Stimulated activated CD8-positive, alpha-beta memory T cell treated with anti-CD3 and anti-CD28 coated beads, Interleukin-15, amount 100 ng/mL, for 24 hours (primary cell): ENCODE measurements around the gene GDF2.

Experiments
- DNase-seq: peaks from one replicate; pipeline ENCODE4 v3.0.0-alpha.2; 2020; ENCODE audit warnings: low read depth

Gene GDF2

DNA sequence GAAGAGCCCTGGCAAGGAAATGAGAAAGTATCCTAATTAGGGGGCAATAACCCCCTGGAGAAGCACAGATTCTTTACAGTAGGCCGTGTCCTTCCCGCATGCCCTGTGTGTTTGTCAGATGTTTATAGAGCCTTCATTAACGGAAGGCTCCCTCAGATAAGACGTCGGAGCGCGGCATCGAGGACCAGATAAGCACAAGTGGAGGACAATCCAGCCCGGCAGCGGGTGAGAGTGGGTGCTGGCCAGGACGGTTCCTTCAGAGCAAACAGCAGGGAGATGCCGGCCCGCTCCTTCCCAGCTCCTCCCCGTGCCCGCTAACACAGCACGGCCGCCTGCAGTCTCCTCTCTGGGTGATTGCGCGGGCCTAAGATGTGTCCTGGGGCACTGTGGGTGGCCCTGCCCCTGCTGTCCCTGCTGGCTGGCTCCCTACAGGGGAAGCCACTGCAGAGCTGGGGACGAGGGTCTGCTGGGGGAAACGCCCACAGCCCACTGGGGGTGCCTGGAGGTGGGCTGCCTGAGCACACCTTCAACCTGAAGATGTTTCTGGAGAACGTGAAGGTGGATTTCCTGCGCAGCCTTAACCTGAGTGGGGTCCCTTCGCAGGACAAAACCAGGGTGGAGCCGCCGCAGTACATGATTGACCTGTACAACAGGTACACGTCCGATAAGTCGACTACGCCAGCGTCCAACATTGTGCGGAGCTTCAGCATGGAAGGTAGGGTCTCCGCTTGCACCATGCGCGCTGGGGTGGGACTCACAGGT is at the start of gene GDF2:
Gene GDF2, plus strand, starts transcription at position 155 of the 762 bp plus-strand sequence. Its CDS starts 215 bp downstream, at position 370.
- DNase-seq: no peak

DNA sequence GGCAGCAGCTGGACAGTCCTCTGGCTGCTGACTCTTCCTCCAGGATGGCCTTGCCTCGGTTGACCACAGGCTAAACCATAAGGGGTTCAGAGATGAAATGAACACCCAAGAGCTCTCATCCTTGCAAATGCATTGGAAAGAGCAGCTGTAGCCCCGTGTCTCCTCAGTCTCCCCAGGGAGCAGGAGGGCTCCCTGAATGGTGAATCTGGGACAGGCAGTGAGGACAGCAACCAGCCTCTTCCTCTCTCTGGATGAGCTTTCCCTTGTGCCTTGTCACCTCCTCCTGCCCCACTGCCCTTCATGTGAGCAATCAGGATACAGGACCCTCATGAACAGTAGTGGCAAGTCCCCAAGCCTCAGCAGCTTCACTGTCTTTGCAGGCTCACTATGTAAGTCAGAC is 46.2 kb upstream of the GDF2 start:
- DNase-seq: no peak

- DNase-seq: no peak
Observed at GRCh38 chr10:47276576-47277351, 45.5 kb upstream of the GDF2 start.

DNA sequence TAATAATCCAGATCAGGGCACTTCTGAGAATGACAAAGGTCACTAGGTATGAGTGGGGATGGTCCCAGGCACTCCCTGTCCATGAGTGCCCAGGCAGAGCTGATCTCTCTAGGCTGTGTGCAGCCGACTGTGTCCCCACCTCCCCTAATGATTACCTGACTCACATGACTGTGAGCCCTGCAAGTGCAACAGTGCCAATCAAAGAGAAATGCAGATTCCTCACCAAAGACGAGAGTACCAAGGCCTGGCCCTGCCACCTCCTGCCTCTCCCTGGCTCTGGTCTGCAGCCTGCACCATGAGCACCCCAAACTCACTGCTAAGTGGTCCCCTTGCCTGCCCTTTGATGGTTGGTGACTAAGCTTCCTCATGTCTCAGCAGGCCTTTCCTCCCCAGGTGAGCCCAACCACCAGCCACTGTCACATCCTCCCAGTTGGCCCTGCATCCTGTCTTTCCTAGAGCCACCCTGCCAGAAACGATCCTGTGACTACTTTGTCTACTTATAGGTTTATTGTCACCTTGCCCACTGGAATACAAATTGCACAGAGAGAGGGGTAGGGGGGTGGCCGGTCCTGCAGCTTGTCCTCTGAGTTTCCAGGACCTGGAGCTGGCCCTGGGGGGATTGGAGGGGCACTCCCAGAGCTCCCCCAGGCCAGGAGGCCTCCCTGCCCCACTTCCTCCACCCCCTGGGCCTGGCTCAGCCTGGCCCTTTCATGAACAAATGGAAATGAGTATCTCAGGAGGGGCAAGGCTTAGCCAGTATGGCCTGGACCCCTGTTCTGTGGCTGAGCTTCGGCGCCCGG is 44.7 kb upstream of the GDF2 start:
- no peak for DNase-seq

- no peak for DNase-seq
Observed at GRCh38 chr10:47278152-47278473, 44.1 kb upstream of the GDF2 start.

DNA sequence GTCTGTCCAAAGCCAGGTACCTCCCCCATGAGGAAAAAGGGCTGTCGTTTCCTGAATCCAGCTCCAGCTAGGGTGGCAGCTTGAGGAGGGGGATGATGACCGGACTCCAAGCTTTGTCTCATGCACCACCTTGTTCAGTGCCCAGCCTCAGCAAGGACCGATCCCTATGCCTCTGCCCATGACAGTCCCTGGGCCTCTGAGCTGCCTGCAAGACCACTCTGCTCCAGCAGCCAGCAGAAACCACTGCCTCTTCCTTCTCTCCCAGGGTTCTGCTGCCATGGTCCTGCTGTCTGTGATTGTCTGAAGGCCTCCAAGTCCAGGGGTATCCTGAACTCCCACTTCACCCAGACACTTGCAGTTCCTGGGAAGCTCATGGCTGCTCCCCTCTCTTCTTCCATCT is 43.5 kb upstream of the GDF2 start:
- DNase-seq: no peak

DNA sequence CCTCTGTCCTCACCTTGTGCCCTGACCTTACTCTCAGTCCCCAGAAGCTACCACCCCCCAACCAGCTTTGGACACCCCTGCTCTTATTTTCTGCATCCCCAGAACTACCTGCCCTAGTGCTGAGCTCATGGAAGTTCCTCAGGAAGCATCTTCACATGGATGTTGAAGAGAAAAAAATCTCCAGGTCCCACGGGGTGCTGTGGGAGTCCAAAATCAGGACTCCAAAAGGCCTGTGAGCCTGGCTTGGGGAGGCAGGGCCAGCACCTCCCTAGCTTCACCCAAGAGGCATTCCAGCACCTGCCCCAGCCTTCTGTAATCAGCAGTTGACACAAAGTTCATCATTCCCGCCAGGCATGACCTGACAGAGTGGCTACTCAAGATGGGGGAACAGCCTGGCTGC is 43.0 kb upstream of the GDF2 start:
- DNase-seq: no peak

- no peak for DNase-seq
Observed at GRCh38 chr10:47282005-47282656, 40.1 kb upstream of the GDF2 start.

- no peak for DNase-seq
Observed at GRCh38 chr10:47282657-47283018, 39.6 kb upstream of the GDF2 start.

GRCh38 chr10:47283101-47283630 is 39.1 kb upstream of the GDF2 start:
- DNase-seq: no peak

GRCh38 chr10:47283848-47284247 is 38.4 kb upstream of the GDF2 start:
- DNase-seq: no peak

DNA sequence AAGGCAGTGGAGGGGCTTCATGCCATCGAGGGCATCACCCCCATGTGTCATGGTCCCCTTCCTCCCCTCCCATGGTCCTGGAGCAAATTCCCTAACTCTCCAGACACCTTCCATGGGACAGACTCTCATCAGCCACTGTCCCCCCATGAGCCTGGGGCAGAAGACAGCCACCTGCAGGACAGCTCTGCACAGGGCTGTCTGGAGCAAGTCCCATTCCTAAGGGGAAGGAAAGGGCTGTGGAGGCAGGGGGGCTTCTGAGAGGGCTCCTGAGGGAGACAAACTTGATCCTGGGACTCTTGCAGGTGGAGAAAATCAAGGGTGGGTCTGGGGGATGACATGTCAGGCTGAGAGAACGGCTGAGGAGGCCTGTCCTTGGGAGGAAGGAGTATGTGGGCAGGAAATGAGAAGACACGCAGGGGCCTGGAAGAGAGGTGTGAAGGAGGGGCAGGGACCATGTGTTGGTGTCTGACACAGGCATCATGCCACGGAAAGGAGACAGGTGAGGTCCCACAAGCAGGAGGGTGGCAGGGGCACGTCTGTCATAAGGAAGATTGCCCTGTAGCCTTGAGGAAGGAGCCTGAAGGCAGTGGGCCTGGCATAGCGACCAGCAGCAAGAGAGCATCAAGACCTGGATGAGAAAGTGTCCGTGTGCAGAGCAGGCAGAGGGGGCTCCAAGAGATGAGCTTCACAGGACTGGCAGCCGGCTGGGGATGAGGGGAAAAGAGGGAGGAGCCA is 36.7 kb upstream of the GDF2 start:
- DNase-seq: no peak

DNA sequence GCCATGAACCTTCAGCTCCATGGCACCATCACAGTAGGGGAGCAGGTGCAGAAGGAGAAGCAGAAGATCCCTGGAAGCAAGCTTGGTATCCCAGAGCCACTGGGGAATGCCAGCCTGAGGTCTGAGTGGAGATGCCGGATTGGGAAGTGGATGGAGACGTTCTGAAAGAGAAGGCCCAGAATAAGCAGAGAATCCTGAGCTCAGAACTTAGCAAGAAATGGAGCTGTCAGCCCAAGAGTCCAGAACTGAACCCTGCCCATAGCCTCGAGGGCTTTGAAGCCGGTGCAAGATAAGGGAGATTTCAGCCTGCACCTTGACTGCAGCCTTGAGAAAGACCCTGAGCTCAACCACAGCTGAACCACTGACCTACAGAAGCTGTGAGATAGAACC is 36.1 kb upstream of the GDF2 start:
- no peak for DNase-seq

DNA sequence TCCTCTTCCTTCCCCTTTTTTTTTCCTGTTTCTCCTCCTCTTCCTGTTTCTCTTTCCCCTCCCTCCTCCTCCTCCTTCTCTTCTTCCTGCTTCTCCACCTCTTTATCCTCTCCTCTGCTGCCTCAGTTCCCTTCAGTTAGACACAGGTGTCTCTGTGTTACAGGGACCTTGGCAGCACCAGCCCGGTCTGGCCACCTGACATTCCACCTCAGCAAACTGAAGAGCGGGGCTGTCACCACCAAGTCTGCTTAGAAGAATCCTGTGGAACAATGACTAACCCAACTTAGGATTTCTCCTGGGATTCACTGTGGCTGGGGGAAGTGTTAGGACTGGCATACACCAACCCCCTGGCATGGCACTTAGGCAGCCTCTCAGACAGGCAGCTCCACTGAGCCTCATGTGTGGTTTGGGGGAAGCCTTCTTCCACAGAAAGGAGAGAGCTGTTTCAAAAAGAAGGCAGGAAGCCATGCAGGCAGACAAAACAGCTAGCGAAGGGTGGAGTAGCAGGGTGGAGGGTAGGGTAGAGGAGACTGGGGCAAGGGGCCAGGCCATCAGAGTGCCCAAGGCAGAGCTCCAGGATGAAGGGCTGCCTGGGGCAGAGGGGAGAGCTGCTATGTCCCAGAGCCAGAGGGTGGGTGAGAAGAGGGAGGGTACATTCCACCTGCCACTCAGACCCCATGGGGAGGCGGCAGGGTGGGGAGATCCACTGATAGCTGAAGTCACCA is 35.5 kb upstream of the GDF2 start:
- no peak for DNase-seq

DNA sequence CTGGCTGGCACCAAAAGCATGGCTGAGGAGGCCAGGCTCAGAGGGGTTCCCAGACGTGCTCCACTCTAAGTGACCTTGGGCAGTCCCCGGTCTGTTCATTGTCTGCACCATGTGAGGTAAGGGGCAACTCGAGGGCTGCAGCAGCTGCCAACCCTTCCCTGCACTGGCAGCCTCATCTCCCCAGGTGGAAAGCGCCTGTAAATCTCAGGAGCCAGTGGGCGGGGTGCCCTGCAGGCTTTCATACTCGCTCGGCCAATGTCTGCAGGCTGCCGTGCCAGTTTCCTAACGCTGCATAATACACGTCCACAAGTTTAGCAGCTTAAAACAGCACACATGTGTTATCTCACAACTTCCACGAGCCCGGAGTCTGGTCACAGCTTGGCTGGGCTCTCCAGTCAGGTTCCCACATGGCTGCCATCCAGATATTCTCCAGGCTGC is 34.9 kb upstream of the GDF2 start:
- no peak for DNase-seq

GRCh38 chr10:47287805-47288204 is 34.4 kb upstream of the GDF2 start:
- no peak for DNase-seq

- no peak for DNase-seq
Observed at GRCh38 chr10:47288236-47288635, 34.0 kb upstream of the GDF2 start.

GRCh38 chr10:47288916-47289495 is 33.2 kb upstream of the GDF2 start:
- no peak for DNase-seq

- DNase-seq: no peak
Observed at GRCh38 chr10:47289921-47290320, 32.3 kb upstream of the GDF2 start.

DNA sequence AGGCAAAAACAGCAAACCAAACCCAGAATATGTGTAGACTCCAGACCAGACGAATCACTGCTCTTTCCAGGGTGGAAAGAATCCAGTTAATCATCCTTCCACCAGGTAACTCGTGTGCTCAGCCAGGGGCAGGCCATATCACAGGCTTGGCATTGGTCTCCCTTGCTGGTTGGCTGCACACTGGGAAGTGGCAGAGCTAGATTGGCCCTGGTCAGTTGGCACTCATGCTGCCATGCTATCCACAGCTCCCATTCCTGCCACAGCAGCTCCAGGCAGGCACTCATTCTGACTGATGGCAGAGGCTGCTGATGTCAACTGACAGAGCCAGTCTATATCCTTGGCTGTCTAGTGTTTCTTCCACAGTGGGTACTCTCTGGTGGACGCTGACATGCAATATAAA is 31.9 kb upstream of the GDF2 start:
- DNase-seq: no peak
